Non-pigmented ciliary epithelial cell (primary cell): ENCODE measurements around the gene GRIN2C.

ENCODE experiments used
- DNase-seq: peaks from one replicate; pipeline ENCODE4 v3.0.0-alpha.2; 2010; ENCODE audit warnings: low read depth

GRIN2C gene

GRCh38 chr17:74799097-74799496 is 60.6 kb downstream of the GRIN2C start:
- no peak for DNase-seq

DNA sequence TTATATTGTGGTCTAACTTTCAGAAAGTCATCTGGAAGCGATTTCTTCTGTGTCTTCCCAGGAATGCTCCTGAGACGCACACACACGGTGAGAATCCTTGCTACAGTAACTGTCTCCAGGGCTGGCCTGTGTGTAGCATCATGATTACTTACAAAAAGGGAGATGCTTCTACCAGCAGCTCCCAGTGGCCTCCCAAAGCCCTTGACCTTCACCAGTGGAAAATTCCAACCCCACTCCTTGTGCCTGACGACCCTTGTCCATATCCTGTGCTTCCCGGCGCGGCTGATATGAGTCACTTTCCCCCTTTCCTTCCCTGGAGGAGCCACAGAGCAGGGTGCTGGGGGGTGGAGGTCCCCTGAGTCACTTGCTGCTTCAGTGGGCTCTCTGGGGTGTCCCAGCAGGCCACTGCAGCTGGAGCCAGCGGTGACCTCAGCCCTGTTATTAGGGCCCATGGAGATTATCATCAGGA is 61.4 kb downstream of the GRIN2C start:
- no peak for DNase-seq

DNA sequence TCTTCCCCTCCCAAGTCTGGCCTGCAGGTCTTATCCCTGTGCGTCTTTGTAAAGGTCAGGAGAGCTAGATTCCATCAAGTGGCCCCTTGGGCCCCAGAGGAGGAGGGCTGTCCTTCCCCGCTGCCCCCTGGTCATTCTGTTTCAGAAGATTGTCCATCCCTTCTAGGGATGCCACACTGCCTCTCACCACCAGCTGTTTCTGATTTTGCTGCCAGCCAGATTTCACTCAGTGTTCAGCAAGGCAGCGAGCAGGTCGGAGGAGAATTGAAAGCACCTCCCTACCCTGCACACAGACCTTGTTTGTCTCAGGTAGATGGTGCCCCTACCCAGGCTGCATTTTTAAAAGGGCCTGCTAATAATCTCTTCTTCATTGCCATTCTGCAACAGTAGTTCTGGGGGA is 61.9 kb downstream of the GRIN2C start:
- DNase-seq, result no peak

DNA sequence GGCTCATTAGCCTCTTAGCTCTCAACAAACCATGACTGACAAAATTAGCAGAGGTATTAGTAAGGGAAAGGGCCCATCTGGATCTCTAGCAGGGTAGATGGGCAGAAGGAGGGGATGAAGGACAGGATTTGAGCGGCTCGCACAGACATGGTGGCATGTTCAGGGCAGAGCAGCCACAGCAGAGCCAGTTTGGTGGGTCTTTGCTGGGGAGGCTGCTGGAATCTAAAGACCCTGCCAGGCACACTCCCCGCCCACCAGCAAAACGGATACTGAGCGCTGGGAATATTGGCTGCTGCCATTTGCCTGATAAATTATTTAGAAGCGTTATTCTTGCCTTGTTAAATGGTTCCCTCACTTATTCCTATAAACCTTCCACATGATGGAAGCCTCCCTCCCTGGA is 62.8 kb downstream of the GRIN2C start:
- DNase-seq, result no peak

GRCh38 chr17:74796211-74796610 is 63.5 kb downstream of the GRIN2C start:
- DNase-seq, result no peak

DNA sequence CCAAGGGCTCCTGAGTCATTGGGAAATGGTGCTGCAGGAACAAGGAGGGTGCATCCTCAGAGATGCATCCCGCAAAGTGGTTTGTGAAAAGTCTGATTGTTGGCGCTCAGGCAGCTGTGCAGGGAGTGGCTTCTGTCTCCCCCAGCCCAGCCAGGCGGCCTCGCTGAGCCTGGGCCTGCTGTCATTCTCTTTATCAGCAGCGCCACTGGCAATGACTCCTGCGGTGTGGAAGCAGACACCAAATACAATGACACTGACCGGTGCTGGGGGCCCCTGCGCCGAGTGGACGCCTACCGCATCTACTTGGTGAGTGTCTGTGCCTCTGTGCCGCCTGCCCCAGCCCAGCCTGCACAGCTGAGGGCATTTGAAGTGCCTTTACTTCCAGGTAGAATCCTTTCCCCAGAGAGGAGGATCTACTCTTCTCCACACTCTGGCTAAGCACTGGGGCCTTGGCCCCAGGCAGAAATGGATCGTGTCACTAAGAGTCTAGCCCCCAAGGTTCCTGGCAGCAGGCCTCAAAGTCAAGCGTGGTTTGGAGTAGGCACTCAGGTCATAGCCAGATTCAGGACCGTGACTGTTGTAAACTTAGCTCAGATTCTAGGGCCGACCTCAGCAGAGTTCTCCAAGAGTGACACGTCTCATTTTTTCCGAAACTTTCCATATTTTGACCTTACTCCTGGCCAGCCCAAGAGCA is 64.2 kb downstream of the GRIN2C start:
- no peak for DNase-seq

DNA sequence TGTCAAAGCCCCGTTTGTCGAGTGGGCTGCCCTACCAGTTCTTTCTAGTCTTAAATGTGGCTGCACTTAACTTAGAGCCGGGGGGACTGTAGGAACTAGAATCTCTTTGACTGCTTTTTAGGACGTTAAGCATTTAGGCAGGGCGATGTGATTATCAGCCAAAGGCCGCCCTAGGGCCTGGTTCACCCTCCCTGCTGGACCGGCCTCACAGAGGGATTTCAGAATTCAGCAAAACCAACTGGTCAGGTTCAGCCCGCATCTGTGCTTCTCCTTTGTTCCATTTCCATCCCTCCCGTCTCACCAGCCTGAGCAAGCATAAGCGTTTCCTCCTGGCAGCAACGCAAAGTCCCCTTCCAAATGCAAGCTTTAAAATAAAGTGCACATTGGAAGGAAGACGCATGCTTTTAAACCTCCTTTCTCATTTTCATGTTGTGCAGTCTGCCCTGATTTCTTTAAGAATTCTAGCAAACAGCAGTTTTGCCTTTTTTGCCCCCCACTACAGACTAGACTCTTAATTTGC is 67.0 kb downstream of the GRIN2C start:
- DNase-seq, result no peak
